Measurements from ENCODE around the gene PRR36.

Gene PRR36

DNA sequence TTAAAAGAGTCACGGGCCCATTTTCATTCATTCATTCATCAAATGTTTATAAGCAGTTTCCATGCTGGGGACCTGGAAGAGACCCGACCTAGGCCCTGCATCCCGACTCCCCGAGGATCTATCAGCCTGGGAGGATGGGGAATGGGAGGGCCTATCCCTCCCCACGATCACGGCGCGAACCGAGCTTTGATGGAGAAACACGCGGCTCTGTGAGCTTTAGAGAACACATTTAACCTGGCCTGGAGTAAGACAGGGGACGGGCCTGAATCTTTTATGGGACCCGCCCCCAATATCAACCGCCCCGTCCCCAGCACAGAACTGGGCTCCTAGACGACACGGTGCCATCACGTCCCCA, 45.0 kb downstream of the PRR36 start:
- H3K27ac Mint-ChIP-seq: no peak overlapping the region
- peaks cover 62% of the 10 kb centered on the region for H3K27me3 Mint-ChIP-seq (ENCODE audit: low read depth, poor library complexity)

DNA sequence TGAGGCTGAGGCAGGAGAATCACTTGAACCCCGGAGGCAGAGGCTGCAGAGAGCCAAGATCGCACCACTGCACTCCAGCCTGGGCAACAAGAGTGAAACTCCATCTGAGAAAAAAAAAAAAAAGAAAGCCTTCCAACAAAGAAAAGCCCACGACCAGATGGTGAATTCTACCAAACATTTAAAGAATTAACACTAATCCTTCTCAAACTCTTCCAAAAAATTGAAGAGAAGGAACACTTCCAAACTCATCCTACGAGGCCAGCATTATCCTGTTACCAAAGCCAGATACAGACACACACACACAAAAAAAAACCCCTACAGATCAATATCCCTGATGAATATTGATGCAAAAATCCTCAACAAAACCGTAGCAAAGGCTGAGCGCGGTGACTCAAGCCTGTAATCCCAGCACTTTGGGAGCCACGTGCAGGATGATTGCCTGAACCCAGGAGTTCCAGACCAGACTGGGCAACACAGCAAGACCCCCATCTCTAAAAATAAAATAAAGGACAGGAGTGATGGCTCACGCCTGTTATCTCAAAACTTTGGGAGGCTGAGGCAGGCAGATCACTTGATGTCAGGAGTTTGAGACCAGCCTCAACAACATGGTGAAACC, 50.4 kb downstream of the PRR36 start:
- no peaks in the 10 kb centered on the region for H3K36me3 Mint-ChIP-seq (ENCODE audit: low read depth)
- no peak overlapping the region for H3K4me3 Mint-ChIP-seq
- peaks cover 7% of the 10 kb centered on the region for H3K9me3 Mint-ChIP-seq
- H3K27ac Mint-ChIP-seq: no peak overlapping the region
- TF ChIP-seq, protein P1, sequence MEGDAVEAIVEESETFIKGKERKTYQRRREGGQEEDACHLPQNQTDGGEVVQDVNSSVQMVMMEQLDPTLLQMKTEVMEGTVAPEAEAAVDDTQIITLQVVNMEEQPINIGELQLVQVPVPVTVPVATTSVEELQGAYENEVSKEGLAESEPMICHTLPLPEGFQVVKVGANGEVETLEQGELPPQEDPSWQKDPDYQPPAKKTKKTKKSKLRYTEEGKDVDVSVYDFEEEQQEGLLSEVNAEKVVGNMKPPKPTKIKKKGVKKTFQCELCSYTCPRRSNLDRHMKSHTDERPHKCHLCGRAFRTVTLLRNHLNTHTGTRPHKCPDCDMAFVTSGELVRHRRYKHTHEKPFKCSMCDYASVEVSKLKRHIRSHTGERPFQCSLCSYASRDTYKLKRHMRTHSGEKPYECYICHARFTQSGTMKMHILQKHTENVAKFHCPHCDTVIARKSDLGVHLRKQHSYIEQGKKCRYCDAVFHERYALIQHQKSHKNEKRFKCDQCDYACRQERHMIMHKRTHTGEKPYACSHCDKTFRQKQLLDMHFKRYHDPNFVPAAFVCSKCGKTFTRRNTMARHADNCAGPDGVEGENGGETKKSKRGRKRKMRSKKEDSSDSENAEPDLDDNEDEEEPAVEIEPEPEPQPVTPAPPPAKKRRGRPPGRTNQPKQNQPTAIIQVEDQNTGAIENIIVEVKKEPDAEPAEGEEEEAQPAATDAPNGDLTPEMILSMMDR (IDR thresholded peaks at IDR 0.05): no peak
- H3K27me3 Mint-ChIP-seq (ENCODE audit: low read depth, poor library complexity): peaks cover 84% of the 10 kb centered on the region
- no peaks in the 10 kb centered on the region for H3K4me1 Mint-ChIP-seq
- no peak for DNase-seq

More for the DNA sequence above, 45.0 kb downstream of the PRR36 start:
- TF ChIP-seq, protein P1 (IDR thresholded peaks at IDR 0.05): no peak
- Mint-ChIP-seq H3K9me3 (peaks cover 4% of the 10 kb centered on the region), H3K4me1 (peaks cover 19% of the 10 kb centered on the region), H3K36me3 (ENCODE audit: low read depth) (no peaks in the 10 kb centered on the region), H3K4me3 (peak overlapping the region; percentile 85)
- DNase-seq: no peak

DNA sequence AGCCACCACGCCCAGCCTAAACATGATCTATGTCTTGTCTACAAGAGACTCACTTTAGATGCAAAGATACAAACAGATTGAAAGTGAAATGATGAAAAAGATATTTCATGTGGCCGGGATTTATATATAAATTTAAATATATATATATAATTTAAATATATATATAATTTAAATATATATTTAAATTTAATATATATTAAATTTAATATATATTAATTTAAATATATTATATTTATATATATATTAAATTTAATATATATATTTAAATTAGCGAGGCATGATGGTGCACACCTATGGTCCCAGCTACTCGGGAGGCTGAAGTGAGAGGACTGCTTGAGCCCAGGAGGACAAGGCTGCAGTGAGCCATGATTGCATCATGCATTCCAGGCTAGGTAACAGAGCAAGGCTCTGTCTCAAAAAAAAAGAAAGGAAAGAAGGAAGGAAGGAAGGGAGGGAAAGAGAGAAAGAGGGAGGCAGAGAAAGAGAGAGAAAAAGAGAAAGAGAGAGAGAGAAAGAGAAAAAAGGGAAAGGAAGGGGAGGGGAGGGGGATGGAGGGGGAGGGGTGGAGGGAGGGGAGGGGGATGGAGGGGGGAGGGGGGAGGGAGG, 51.2 kb downstream of the PRR36 start:
- Mint-ChIP-seq H3K27me3 (ENCODE audit: low read depth, poor library complexity) (peaks cover 84% of the 10 kb centered on the region), H3K4me1 (no peaks in the 10 kb centered on the region), H3K27ac (no peak overlapping the region), H3K4me3 (no peak overlapping the region), H3K9me3 (peaks cover 7% of the 10 kb centered on the region), H3K36me3 (ENCODE audit: low read depth) (no peaks in the 10 kb centered on the region)
- TF ChIP-seq, protein P1 (IDR thresholded peaks at IDR 0.05): no peak
- DNase-seq: no peak

DNA sequence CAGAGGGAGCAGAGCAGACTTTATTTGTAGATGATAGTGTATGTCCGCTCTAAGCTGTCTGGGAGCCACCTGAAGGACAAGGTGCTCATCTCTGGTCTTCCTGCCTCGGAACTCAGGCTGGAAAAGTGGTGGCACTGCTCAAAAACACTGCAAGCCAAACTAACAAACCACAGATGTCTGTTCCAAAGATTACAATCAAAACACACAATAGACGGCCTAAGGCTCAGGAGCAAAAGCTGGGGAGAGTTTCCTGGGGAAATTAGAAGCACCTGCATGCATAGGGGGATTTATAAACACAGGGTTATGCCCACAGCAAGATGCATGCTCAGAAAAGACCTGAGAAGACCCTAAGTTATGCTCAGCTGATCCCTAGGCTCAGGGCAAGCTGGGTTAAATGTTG, 53.6 kb downstream of the PRR36 start:
- Mint-ChIP-seq H3K27ac (no peak overlapping the region), H3K27me3 (ENCODE audit: low read depth, poor library complexity) (peaks cover 74% of the 10 kb centered on the region), H3K9me3 (peaks cover 16% of the 10 kb centered on the region), H3K36me3 (ENCODE audit: low read depth) (no peaks in the 10 kb centered on the region), H3K4me1 (no peaks in the 10 kb centered on the region), H3K4me3 (no peak overlapping the region)
- DNase-seq: no peak
- TF ChIP-seq, protein P1 (IDR thresholded peaks at IDR 0.05): no peak

DNA sequence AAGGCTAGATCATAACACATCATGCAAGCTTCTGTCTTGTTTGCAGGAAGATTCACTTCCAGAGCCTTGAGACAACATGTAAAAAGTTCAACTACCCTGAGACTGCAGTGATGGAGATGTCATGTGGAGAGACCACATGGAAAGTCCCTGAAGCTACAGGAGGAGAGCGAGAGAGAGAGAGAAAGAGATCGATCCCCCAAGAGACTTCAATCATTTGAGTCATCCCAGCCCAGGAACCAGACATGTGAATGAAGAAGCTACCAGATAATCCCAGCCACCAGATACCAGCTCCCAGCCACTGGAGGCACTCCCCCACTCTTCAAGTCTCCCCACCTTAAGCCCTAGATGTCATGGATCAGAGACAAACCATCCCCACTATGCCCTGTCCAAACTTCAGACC, 54.9 kb downstream of the PRR36 start:
- Mint-ChIP-seq H3K4me3 (no peak overlapping the region), H3K27ac (no peak overlapping the region), H3K27me3 (ENCODE audit: low read depth, poor library complexity) (peaks cover 74% of the 10 kb centered on the region), H3K36me3 (ENCODE audit: low read depth) (no peaks in the 10 kb centered on the region), H3K9me3 (peaks cover 20% of the 10 kb centered on the region), H3K4me1 (no peaks in the 10 kb centered on the region)
- TF ChIP-seq, protein P1 (IDR thresholded peaks at IDR 0.05): no peak
- no peak for DNase-seq

DNA sequence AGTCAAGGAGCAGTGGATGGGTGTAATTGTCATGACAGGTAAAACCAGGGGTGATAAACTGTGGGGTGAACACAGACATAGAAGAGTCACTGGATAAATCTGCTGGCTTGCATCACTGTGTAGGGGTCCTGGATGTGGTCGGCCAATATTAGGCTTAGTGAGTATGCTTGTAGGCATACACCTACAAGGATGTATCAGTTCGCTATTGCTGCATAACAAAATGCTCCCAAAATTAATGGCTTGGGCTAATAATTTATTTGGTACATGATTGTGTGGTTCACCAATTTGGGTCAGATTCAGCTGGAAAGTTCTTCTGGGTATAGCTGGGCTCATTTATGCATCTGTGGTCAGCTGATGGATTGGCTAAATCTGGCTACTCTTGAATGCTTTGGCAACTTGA, 55.4 kb downstream of the PRR36 start:
- Mint-ChIP-seq H3K36me3 (ENCODE audit: low read depth) (no peaks in the 10 kb centered on the region), H3K9me3 (peaks cover 20% of the 10 kb centered on the region), H3K4me3 (no peak overlapping the region), H3K27ac (no peak overlapping the region), H3K4me1 (no peaks in the 10 kb centered on the region), H3K27me3 (ENCODE audit: low read depth, poor library complexity) (peaks cover 76% of the 10 kb centered on the region)
- TF ChIP-seq, protein P1 (IDR thresholded peaks at IDR 0.05): no peak
- no peak for DNase-seq

All from nephron progenitor cell (in vitro differentiated cells).